Neural crest cell (in vitro differentiated cells): ENCODE measurements around the gene ANKS1A. TPM values are rescaled to one million over a fixed set of nuclear protein-coding genes. Genes with fewer than 3 reads are reported as not detected.

ENCODE experiments used
- DNase-seq: peaks from one replicate; pipeline ENCODE4 v3.0.0; 2021; ENCODE audit warnings: low read depth, mixed read lengths, low spot score
- H3K27ac Mint-ChIP-seq: one replicate; pipeline ENCODE4 v1.8.0; 2021; ENCODE audit warnings: mild to moderate bottlenecking, mixed read lengths; ENCODE audit not compliant: unreplicated experiment
- H3K27me3 Mint-ChIP-seq: 2 replicates; pipeline ENCODE4 v1.8.0; 2021; ENCODE audit warnings: low read depth, mild to moderate bottlenecking, mixed read lengths
- H3K36me3 Mint-ChIP-seq: 2 replicates; pipeline ENCODE4 v1.8.0; 2021; ENCODE audit warnings: low read depth, mild to moderate bottlenecking, mixed read lengths
- H3K4me1 Mint-ChIP-seq: 2 replicates; pipeline ENCODE4 v1.8.0; 2021; ENCODE audit warnings: mixed read lengths
- H3K4me3 Mint-ChIP-seq: one replicate; pipeline ENCODE4 v1.8.0; 2021; ENCODE audit warnings: mild to moderate bottlenecking, mixed read lengths
- H3K9me3 Mint-ChIP-seq: 2 replicates; pipeline ENCODE4 v1.8.0; 2021; ENCODE audit warnings: mixed read lengths
- CTCF ChIP-seq: fragments of 200-600 bp; sonication (generic); conservative IDR thresholded peaks from 2 replicates; pipeline ENCODE4 v1.5.0; 2021; ENCODE audit warnings: antibody characterized with exemption, mild to moderate bottlenecking
- total RNA-seq: library from RNA; stranded (reverse); gene quantifications from 2 replicates; pipeline ENCODE4 v1.2.1, GENCODE V29; 2021

ANKS1A gene
- total RNA-seq, 1 donor from 2014 or later, result 33.2 TPM

- no peaks in the 10 kb centered on the region for H3K27me3 Mint-ChIP-seq
- peaks cover 29% of the 10 kb centered on the region for H3K4me1 Mint-ChIP-seq
- H3K27ac Mint-ChIP-seq, result no peak overlapping the region
- DNase-seq, result no peak
- no peaks in the 10 kb centered on the region for H3K9me3 Mint-ChIP-seq
- no peaks in the 10 kb centered on the region for H3K36me3 Mint-ChIP-seq
- TF ChIP-seq CTCF, result no peak
- H3K4me3 Mint-ChIP-seq, result no peak overlapping the region
These were observed 202.5 kb downstream of the ANKS1A start for GRCh38 chr6:35091346-35092083.

- DNase-seq, result no peak
- TF ChIP-seq CTCF, result no peak
- peaks cover 32% of the 10 kb centered on the region for H3K4me1 Mint-ChIP-seq
- no peaks in the 10 kb centered on the region for H3K27me3 Mint-ChIP-seq
- no peak overlapping the region for H3K4me3 Mint-ChIP-seq
- no peaks in the 10 kb centered on the region for H3K9me3 Mint-ChIP-seq
- no peaks in the 10 kb centered on the region for H3K36me3 Mint-ChIP-seq
- H3K27ac Mint-ChIP-seq, result no peak overlapping the region
These were observed 203.5 kb downstream of the ANKS1A start for GRCh38 chr6:35092362-35093117.

GRCh38 chr6:35093118-35093445 is 204.0 kb downstream of the ANKS1A start:
- no peak for DNase-seq
- TF ChIP-seq CTCF, result no peak
- no peaks in the 10 kb centered on the region for H3K27me3 Mint-ChIP-seq
- no peak overlapping the region for H3K27ac Mint-ChIP-seq
- no peaks in the 10 kb centered on the region for H3K36me3 Mint-ChIP-seq
- H3K4me3 Mint-ChIP-seq, result no peak overlapping the region
- H3K9me3 Mint-ChIP-seq, result no peaks in the 10 kb centered on the region
- H3K4me1 Mint-ChIP-seq, result peaks cover 32% of the 10 kb centered on the region

GRCh38 chr6:35093783-35094182 is 204.7 kb downstream of the ANKS1A start:
- Mint-ChIP-seq H3K27me3 (no peaks in the 10 kb centered on the region), H3K27ac (no peak overlapping the region), H3K4me3 (no peak overlapping the region), H3K4me1 (peaks cover 32% of the 10 kb centered on the region), H3K36me3 (no peaks in the 10 kb centered on the region), H3K9me3 (no peaks in the 10 kb centered on the region)
- no peak for TF ChIP-seq CTCF
- no peak for DNase-seq

GRCh38 chr6:35094183-35094582 is 205.1 kb downstream of the ANKS1A start:
- Mint-ChIP-seq H3K9me3 (no peaks in the 10 kb centered on the region), H3K27ac (no peak overlapping the region), H3K4me3 (no peak overlapping the region), H3K36me3 (no peaks in the 10 kb centered on the region), H3K27me3 (no peaks in the 10 kb centered on the region), H3K4me1 (peaks cover 32% of the 10 kb centered on the region)
- no peak for DNase-seq
- no peak for TF ChIP-seq CTCF
